ENCODE results near the gene SBF2.

The SBF2 gene

DNA sequence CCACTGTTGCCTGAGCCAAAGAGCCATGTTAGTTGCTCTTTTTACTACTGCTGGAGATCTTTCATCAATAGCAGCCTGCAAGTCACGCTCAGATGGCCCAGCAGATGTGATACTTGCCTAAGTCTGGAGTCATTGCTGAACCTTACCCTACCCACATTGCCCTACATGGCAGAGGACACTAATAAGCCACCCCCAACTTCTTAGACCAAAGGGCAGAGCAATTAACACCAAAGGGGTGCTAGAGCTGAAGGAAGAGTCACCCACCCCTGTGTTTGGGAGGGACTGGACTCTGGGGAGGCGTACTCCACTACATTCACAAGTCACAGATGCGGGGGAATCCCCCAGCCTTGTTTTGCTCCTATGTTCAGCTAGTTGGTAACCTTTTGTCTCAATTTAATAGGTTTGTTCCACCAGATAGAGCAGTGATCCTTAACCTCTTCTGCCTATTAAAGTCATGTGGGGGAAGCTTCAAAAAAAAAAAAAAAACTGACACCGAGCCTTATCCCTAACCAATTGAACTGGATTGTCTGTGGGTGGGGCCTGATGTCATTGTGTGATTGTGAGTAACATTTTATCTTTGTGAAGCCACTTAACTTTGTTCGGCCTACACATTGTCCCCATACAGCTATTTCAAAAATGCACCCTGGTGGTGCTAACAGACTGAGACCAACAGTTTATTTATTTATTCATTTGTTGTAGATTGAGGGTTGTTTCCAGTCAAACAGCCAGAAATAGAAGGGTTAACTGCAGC is 23.9 kb upstream of the SBF2 start:
- no peak for DNase-seq (ENCODE audit: low read depth in 2 of 2)

DNA sequence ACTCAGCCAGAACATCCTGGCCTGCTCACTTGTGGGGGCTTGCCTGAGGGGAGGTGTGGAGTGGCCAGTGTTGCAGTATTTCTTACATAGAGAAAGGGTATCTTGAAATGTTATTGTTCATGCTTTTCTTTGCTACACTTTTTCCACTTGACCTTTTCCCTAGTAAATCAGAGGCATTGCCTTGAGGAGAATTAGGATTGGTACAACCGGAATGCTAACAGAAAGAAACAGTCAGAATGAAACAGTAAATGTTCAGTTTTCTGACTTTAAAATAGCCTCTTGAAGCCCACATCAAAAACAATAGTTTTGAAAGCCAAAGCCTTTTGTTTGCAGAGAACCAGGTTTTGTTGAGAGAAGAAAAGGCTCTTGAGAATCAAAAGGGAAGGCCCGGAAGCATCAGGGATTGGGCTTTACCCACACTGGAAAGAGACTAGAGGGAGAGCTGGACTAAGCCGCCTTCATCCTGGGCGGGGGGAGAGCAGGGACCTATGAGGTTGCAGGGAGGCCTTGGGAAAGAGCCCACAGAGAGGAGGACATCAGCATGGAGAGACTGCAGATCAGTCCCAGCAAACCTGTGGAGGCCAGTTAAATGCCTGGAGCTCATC is 23.2 kb upstream of the SBF2 start:
- no peak for DNase-seq (ENCODE audit: low read depth in 2 of 2)

DNA sequence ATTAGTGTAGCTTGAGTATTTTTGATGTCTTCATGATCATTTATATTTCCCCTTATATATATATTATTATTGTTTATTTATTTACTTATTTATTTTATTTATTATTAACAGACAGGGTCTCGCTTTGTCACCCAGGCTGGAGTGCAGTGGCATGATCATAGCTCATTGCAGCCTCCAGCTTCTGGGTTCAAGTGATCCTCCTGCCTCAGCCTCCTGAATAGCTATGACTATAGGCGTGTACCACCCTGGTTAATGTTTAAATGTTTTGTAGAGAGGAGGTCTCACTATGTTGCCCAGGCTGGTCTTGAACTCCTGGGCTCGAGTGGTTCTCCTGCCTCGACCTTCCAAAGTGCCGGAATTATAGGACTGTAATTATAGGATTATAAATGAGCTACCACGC is 21.1 kb upstream of the SBF2 start:
- DNase-seq (ENCODE audit: low read depth in 2 of 2): no peak

DNA sequence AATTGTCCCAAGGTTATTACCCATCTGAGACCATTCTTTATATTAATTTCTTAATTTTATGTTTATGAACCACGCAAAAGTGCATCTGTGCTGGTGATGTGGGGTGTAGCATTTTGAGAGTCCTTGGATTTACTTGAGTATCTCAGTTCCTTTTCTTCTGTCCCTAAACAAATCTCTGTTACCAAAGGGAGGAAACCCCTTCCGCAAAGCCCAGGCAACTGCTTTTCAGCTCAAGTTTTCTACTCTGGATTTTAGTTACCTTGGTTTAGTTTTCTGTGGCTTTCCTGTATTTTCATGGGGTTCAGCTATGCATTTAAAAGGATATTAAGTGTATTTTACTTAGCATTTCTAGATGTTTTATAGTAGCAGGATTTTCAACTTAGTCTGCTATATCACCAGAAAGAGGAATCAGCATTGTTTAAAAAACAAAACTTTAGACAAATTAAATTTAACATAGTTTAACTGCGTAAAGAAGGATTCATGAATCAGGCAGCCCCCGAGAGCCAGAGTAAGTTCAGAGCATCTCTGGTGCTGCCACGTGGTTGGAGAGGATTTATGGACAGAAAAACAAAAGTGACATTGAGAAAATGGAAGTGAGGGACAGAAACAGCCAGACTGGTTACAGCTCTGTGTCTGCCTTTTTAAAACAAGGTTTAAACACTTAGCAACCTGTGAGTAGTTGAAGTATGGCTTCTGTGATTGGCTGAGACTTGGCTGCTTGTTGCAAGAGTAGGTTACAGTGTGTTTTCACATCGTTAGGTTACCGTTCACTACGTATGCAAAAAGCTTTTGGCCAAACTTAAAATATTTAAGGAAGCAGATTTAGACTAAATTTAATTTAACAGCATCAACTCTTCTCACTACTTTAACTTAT is 20.4 kb upstream of the SBF2 start:
- DNase-seq (ENCODE audit: low read depth in 2 of 2): no peak

DNA sequence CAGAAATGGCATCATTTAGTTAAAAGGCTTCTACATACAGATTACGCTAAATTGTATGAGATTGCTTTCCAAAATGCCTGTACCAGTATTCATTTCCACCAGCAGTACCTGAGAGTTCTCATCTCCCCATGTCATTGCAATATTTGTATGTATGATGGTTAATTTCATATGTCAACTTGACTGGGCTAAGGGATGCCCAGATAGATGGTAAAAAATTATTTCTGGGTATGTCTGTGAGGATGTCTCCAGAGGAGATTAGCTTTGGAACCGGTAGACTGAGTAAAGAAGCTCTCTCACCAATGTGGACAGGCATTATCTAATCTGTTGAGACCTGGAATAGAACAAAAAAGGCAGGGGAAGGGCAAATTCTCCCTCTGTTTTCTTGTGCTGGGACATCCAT is 17.8 kb upstream of the SBF2 start:
- no peak for DNase-seq (ENCODE audit: low read depth in 2 of 2)

DNA sequence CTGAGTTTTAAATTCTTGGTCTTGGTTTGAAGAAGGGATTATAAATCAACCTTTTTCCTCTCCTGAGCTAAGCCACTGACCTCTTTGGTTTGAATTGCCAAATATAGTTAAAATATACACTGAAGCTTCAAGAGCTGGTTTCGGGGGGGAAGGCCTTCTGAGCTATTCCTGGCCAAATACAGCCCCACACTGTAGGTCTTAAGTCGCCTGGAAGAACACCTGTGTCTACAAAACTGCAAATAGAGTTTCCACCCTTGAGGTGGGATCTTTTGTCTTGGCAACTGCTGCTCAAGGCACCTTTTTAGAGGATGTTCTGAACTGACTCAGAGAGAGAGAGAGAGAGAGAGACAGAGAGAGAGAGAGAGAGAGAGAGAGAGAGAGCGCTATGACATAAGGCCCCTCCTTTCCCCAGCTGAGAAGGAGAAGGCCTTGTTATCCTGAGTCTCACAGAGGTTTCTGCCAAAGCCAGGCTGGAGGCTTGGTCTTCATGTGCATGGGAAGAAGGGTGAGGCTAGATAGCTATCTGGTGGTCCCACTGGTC is 16.4 kb upstream of the SBF2 start:
- DNase-seq (ENCODE audit: low read depth in 2 of 2): no peak

DNA sequence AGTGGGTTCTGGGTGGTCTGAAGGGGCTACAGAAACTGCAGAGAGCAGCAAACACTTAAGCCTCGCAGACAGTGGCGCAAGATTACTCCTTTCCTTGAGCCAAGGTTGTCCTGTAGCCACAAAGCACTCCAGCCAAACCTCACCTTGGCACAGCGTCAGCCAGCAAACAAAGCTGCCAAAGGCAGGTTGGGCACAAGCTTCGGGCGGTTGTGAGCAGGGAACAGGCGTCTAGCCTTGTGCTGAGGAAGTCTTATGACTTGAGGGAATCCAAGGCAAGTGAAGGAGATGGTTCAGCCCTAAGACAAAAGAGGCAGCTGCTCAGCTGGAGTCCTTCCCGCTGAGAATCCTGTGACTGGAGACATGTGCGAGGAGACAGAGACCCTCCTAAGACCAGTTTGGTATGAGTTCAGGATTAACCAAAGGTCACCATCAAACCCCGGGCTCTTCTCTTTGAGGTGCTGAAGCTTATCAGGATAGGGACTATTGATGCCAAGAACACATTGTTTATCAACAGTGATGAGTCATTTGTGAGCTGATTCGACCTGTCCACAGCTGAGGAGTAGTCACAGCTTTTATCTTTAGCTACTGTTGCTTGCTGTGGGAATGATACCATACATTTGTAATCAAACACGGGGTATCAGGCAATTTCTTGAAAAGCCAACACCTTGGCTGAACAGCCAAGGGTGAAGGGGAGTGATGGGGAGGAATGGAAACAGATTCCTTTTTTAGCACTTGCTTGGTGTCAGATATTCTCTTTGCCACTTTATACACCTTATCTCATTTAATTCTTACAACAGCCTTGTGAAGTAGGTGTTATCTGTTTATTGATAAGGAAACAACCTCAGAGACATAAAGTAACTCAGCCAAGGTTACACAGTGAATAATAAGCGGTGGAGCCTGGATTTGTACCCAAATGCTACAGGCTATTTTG is 15.4 kb upstream of the SBF2 start:
- DNase-seq (ENCODE audit: low read depth in 2 of 2): no peak

DNA sequence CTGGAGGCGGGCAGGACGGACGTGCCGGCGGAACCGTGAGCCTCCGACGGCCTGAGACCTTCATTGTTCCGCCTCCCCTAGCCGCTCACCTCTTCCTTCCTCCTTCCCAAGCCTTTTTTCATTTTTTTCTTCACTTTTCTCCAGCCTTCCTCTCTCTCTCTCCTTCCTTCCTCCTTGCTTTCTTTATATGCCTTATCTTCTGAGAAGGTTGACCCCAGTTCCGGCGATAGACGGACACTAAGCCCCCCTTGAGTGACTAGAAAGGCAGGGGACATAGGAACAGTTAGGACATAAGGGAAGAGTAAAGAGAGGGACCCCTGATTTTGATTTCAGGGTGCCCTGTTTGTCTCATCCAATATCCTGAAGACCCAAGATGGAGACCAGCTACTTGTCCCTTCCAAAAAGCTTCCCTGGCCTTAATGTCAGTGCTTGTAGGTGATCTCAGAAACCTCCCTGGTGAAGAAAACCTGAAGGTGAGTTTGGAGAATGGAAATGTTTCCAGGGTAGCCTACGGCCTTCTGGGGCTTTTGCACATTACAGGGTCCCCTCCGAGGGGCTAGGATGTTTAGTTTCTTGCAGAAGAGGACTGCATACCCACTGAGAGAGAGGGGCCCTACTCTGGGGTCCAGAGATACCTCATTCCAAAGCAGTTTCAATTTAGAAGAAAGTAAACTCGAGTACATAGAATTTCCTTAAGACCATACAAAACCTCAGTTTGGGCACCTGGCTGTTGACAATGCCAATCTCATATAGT is 14.4 kb upstream of the SBF2 start:
- DNase-seq (ENCODE audit: low read depth in 2 of 2): no peak

DNA sequence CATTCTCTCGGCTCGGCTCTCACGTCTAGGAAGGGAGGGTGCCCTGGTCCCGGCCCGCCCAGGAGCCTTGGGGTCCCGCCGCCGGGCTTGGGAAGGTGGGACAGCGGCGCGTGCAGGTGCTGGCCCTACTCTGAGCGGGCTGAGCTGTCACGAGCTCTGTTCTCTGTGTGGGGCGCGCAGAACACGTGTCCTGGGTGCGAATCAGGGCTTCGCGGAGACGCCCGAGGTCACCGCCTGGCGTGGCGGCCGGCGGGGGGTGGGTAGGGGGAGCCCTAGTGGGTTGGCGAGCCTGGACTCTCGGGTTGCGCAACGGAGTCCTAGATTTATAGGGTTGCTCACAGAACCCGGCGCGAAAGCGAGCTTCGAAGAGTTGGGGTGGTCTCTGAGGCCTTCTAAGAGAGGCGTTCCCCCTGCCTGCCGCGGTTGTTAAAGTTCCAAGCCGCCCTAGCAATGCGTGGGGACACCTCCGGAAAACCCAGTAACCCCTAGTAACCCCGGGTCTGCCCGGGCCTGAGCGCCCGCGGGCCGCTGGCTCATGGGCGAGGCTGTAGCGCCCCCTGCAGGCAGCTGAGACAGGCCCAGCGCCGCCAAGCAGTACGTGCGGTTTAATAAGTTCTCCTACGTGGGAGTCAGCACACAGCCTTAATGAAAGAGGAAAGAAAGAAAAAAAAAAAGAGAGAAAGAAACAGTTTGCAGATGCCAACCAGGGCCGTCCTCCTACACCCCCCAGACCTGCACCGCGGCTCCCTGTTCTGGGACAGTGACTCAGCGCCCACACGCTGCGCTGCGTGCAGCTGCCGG is 13.6 kb upstream of the SBF2 start:
- DNase-seq (ENCODE audit: low read depth in 2 of 2): peak; percentile 79 to 83

DNA sequence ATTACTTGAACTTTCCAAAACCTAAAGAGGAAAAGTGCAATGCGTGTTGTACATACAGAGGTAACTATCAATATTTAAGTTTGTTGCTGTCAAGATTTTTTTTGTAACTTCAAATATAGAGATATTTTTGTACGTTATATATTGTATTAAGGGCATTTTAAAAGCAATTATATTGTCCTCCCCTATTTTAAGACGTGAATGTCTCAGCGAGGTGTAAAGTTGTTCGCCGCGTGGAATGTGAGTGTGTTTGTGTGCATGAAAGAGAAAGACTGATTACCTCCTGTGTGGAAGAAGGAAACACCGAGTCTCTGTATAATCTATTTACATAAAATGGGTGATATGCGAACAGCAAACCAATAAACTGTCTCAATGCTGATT is 13.0 kb upstream of the SBF2 start:
- DNase-seq (ENCODE audit: low read depth in 2 of 2): no peak

DNA sequence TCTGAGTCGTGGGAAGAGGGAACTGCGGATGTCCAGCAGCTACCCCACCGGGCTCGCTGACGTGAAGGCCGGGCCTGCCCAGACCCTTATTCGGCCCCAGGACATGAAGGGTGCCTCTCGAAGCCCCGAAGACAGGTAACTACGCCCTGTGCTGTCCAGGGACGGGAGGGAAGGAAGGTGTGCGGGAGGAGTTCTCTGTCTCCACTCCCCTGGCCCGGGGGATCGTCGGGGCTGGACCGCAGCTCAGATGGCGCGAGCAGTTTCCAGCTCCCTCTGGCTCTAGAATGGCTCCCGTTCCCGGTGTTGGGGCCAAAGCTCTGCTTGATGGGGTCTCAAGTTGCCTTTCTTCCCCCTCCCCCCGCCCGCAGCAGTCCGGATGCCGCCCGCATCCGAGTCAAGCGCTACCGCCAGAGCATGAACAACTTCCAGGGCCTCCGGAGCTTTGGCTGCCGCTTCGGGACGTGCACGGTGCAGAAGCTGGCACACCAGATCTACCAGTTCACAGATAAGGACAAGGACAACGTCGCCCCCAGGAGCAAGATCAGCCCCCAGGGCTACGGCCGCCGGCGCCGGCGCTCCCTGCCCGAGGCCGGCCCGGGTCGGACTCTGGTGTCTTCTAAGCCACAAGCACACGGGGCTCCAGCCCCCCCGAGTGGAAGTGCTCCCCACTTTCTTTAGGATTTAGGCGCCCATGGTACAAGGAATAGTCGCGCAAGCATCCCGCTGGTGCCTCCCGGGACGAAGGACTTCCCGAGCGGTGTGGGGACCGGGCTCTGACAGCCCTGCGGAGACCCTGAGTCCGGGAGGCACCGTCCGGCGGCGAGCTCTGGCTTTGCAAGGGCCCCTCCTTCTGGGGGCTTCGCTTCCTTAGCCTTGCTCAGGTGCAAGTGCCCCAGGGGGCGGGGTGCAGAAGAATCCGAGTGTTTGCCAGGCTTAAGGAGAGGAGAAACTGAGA is 12.2 kb upstream of the SBF2 start:
- no peak for DNase-seq (ENCODE audit: low read depth in 2 of 2)

DNA sequence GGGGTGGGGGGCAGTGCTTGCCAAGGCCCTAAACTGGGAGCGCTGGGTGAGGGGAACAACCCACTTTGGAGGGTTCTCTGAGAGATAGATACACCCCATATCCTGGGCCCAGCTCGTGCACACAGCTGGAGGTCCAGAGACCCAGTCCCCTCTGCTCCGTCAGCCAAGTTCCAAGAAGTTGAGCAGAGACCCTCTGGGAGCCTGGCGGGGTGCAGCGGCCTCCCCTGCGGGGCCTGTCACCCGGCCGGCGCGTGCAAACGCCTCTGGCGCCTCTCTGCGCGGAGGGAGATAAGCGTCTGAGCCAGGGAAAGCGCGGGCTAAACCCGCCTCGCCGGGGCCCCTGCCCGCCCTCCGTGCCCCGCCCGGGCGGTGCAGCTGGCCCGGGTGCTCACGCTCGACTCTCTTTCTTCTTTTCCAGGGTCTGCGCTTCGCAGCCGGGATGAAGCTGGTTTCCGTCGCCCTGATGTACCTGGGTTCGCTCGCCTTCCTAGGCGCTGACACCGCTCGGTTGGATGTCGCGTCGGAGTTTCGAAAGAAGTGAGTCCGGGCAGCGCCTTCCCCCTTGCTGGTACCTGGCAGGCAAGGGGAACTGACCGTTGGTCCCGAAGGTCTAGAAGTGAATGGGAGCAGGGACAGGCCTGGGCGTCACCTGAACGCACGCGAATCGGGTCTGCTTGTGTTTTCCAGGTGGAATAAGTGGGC is 11.4 kb upstream of the SBF2 start:
- no peak for DNase-seq (ENCODE audit: low read depth in 2 of 2)

DNA sequence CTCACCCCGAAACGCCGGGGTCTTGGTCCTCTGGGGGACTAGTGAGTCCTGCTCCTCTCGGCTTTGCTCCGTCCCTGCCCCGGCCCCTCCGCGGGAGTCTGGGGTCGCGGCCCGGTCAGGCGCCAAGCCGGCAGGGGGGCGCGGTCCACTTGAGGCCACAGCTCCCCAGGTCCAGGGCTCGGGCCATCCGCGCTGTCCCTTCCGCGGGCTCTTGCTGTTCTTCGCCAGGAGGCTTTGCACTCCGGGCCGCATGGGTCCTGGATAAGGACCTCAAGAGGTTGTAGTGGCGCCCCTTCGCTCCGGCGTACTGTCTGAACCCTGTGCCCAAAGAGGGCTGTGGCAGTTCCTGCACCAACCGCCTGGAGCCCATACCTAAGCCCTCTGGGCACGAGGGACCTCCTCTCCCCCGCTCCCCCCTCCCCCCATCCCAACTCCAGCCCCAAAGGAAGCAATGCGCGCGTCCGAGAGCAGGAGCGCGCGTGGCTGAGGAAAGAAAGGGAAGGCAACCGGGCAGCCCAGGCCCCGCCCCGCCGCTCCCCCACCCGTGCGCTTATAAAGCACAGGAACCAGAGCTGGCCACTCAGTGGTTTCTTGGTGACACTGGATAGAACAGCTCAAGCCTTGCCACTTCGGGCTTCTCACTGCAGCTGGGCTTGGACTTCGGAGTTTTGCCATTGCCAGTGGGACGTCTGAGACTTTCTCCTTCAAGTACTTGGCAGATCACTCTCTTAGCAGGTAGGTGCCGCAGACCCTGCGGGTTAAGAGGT is 10.7 kb upstream of the SBF2 start, which contains the start of gene ADM:
Gene ADM, plus strand, starts transcription at position 579 of the 767 bp plus-strand sequence. CDS start 628 bp downstream, outside the sequence.
- DNase-seq (ENCODE audit: low read depth in 2 of 2): no peak

DNA sequence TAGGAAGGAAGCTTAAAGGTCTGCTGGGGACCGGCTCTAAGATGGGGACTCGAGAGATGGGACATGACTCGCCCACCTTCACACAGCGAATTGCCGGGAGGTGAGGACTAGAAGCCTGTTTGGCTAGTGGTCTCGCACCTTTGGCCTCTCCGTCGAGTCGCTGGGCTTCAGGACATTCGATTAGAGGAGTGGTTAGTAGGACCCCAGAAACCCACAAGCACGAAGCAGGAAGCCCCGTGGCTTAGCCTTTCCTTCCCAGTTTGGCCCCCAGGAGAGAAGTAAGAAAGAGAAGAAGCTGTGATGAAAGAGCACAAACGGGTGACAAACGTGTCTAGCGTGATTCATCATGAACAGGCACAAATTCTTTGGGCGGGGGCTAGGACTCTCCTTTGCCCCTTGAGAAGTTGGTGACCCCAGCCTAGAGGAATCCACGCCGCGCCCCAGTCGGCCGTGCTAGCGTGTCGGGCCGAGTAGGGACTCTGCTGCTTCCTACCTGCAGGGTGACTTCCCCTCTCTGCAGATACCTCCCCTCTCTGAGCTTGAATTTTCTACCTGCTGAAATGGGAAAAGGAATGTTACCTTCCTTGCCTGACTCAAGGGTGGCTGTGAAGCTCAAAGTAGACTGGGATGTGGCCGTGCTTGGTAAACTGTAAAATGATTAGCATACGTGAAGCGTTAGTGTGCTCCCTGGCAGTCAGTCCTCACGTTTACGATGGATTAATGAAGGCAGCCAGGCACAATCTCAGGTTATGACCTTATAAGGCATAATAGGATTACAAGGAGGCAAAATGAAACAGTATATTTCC is 9.7 kb upstream of the SBF2 start:
- no peak for DNase-seq (ENCODE audit: low read depth in 2 of 2)

DNA sequence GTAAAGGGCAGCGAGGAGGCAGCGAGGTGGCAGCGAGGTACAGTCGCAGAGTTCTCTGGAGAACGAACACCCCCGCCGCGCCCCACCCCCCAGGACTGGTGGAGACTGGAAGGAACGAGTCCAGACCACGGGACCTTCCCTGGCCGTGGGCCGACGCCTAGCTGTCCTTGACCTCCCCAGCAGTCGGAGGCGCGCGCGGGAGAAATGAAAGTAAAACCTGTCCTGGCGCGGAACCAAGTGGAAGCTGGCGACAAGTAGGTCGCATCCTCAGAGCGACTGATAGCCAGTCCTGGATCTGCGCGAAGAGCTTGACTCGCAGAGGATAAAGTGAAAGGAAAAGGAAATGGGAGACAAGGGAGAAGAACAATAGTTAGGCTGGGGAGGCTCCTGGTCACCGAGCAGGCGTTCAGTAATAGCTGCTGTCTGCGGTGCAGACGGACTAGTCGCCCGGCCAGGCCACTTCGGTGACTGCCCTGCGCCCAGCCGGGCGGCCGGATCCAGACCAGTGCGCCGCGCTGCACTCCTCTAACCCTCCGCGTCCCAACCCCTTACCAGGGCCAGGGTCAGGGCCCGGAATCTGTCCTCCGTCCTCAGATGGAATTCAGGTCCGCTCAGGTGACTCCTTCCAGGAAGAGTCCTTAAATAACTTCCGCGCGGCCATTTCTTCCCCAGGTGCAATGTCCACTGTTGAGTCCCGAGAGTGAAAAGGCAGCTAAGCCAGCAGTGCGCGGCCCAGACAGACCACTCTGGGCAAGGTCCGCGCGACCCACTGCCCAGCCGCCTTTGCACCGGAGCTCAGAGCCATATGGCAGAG is 8.9 kb upstream of the SBF2 start:
- no peak for DNase-seq (ENCODE audit: low read depth in 2 of 2)

Data from stimulated activated CD4-positive, alpha-beta T cell treated with anti-CD3 and anti-CD28 coated beads, Interleukin-15, amount 100 ng/mL, for 48 hours (primary cell).